ENCODE results near the gene VWA7. TPM values are rescaled to one million over a fixed set of nuclear protein-coding genes. Genes with fewer than 3 reads are reported as not detected.

The VWA7 gene
- total RNA-seq, 1 donor from 2014 or later: 5.9 TPM

- Mint-ChIP-seq H3K27me3 (ENCODE audit: low read depth) (no peaks in the 10 kb centered on the region), H3K4me3 (ENCODE audit: low read depth) (no peak overlapping the region), H3K27ac (no peak overlapping the region), H3K4me1 (ENCODE audit: low read depth) (peaks cover 2% of the 10 kb centered on the region), H3K9me3 (no peaks in the 10 kb centered on the region), H3K36me3 (ENCODE audit: low read depth) (peaks cover 28% of the 10 kb centered on the region)
- no peak for DNase-seq (ENCODE audit: low spot score)
- intact Hi-C loops (cut with micrococcal nuclease): no loop called here
Measured at GRCh38 chr6:31750411-31751022, 26.6 kb downstream of the VWA7 start.

- no peak for DNase-seq (ENCODE audit: low spot score)
- intact Hi-C loops (cut with micrococcal nuclease): no loop called here
- Mint-ChIP-seq H3K27ac (peak overlapping the region; percentile 14), H3K27me3 (ENCODE audit: low read depth) (no peaks in the 10 kb centered on the region), H3K9me3 (no peaks in the 10 kb centered on the region), H3K4me3 (ENCODE audit: low read depth) (no peak overlapping the region), H3K36me3 (ENCODE audit: low read depth) (peaks cover 34% of the 10 kb centered on the region), H3K4me1 (ENCODE audit: low read depth) (peaks cover 2% of the 10 kb centered on the region)
Measured at GRCh38 chr6:31749301-31750036, 27.7 kb downstream of the VWA7 start.

GRCh38 chr6:31744422-31744821 is 32.7 kb downstream of the VWA7 start:
- Mint-ChIP-seq H3K27me3 (ENCODE audit: low read depth) (no peaks in the 10 kb centered on the region), H3K27ac (no peak overlapping the region), H3K4me1 (ENCODE audit: low read depth) (peaks cover 22% of the 10 kb centered on the region), H3K36me3 (ENCODE audit: low read depth) (peaks cover 53% of the 10 kb centered on the region), H3K4me3 (ENCODE audit: low read depth) (no peak overlapping the region), H3K9me3 (no peaks in the 10 kb centered on the region)
- intact Hi-C loops (cut with micrococcal nuclease): no loop called here
- DNase-seq (ENCODE audit: low spot score): no peak

GRCh38 chr6:31742894-31743293 is 34.2 kb downstream of the VWA7 start:
- H3K27ac Mint-ChIP-seq: peak overlapping the region; percentile 21
- H3K9me3 Mint-ChIP-seq: no peaks in the 10 kb centered on the region
- peaks cover 36% of the 10 kb centered on the region for H3K4me1 Mint-ChIP-seq (ENCODE audit: low read depth)
- H3K4me3 Mint-ChIP-seq (ENCODE audit: low read depth): no peak overlapping the region
- H3K27me3 Mint-ChIP-seq (ENCODE audit: low read depth): no peaks in the 10 kb centered on the region
- no peak for DNase-seq (ENCODE audit: low spot score)
- intact Hi-C loops (cut with micrococcal nuclease): no loop called here
- peaks cover 46% of the 10 kb centered on the region for H3K36me3 Mint-ChIP-seq (ENCODE audit: low read depth)

GRCh38 chr6:31741815-31742214 is 35.3 kb downstream of the VWA7 start:
- Mint-ChIP-seq H3K4me1 (ENCODE audit: low read depth) (peaks cover 45% of the 10 kb centered on the region), H3K27ac (no peak overlapping the region), H3K36me3 (ENCODE audit: low read depth) (peaks cover 38% of the 10 kb centered on the region), H3K4me3 (ENCODE audit: low read depth) (peak overlapping the region; percentile 65), H3K27me3 (ENCODE audit: low read depth) (no peaks in the 10 kb centered on the region), H3K9me3 (no peaks in the 10 kb centered on the region)
- intact Hi-C loops (cut with micrococcal nuclease): no loop called here
- DNase-seq (ENCODE audit: low spot score): no peak

GRCh38 chr6:31740397-31741223 is 36.5 kb downstream of the VWA7 start:
- intact Hi-C loops (cut with micrococcal nuclease): no loop called here

GRCh38 chr6:31739639-31740396 is 37.3 kb downstream of the VWA7 start, which contains the start of gene MSH5:
MSH5 (plus strand) TSS chr6:31740005; CDS start chr6:31740467, 462 bp downstream.
- intact Hi-C loops (cut with micrococcal nuclease): loop anchor here (1.0 to 2.0 kb wide), 5 partner anchors 37 to 193 kb away; partner anchors contain the start of genes LY6G5C, NFKBIL1, PRRC2A and VARS1
- no peaks in the 10 kb centered on the region for H3K9me3 Mint-ChIP-seq
- H3K4me3 Mint-ChIP-seq (ENCODE audit: low read depth): peak within 1 kb of the TSS; percentile 95
- peaks cover 49% of the 10 kb centered on the region for H3K4me1 Mint-ChIP-seq (ENCODE audit: low read depth)
- peaks cover 46% of the 10 kb centered on the region for H3K36me3 Mint-ChIP-seq (ENCODE audit: low read depth)
- no peaks in the 10 kb centered on the region for H3K27me3 Mint-ChIP-seq (ENCODE audit: low read depth)
- H3K27ac Mint-ChIP-seq: peak within 1 kb of the TSS; percentile 90
- peak; percentile 97 for DNase-seq (ENCODE audit: low spot score)

More at GRCh38 chr6:31740397-31741223, 36.5 kb downstream of the VWA7 start:
- H3K4me3 Mint-ChIP-seq (ENCODE audit: low read depth): peak overlapping the region; percentile 95
- H3K4me1 Mint-ChIP-seq (ENCODE audit: low read depth): peaks cover 49% of the 10 kb centered on the region
- DNase-seq (ENCODE audit: low spot score): no peak
- no peaks in the 10 kb centered on the region for H3K9me3 Mint-ChIP-seq
- H3K36me3 Mint-ChIP-seq (ENCODE audit: low read depth): peaks cover 45% of the 10 kb centered on the region
- peak overlapping the region; percentile 90 for H3K27ac Mint-ChIP-seq
- H3K27me3 Mint-ChIP-seq (ENCODE audit: low read depth): no peaks in the 10 kb centered on the region

GRCh38 chr6:31737991-31738979 is 38.8 kb downstream of the VWA7 start:
- H3K9me3 Mint-ChIP-seq: no peaks in the 10 kb centered on the region
- peaks cover 58% of the 10 kb centered on the region for H3K4me1 Mint-ChIP-seq (ENCODE audit: low read depth)
- intact Hi-C loops (cut with micrococcal nuclease): loop anchor here (1.0 to 2.0 kb wide), 8 partner anchors 8 to 117 kb away; partner anchors contain the start of genes LSM2, LY6G5C, PRRC2A and VARS1
- DNase-seq (ENCODE audit: low spot score): peak; percentile 67
- peaks cover 58% of the 10 kb centered on the region for H3K36me3 Mint-ChIP-seq (ENCODE audit: low read depth)
- H3K27me3 Mint-ChIP-seq (ENCODE audit: low read depth): no peaks in the 10 kb centered on the region
- peak overlapping the region; percentile 91 for H3K27ac Mint-ChIP-seq
- H3K4me3 Mint-ChIP-seq (ENCODE audit: low read depth): peak overlapping the region; percentile 93

- peak; percentile 26 for DNase-seq (ENCODE audit: low spot score)
- H3K36me3 Mint-ChIP-seq (ENCODE audit: low read depth): peaks cover 58% of the 10 kb centered on the region
- H3K27ac Mint-ChIP-seq: peak overlapping the region; percentile 91
- no peaks in the 10 kb centered on the region for H3K9me3 Mint-ChIP-seq
- no peaks in the 10 kb centered on the region for H3K27me3 Mint-ChIP-seq (ENCODE audit: low read depth)
- peak overlapping the region; percentile 93 for H3K4me3 Mint-ChIP-seq (ENCODE audit: low read depth)
- peaks cover 56% of the 10 kb centered on the region for H3K4me1 Mint-ChIP-seq (ENCODE audit: low read depth)
- intact Hi-C loops (cut with micrococcal nuclease): loop anchor here (1.0 kb wide), 1 partner anchor 72 kb away; no protein-coding TSS in a partner anchor
Measured at GRCh38 chr6:31737315-31737990, 39.7 kb downstream of the VWA7 start.

- peaks cover 60% of the 10 kb centered on the region for H3K36me3 Mint-ChIP-seq (ENCODE audit: low read depth)
- peaks cover 55% of the 10 kb centered on the region for H3K4me1 Mint-ChIP-seq (ENCODE audit: low read depth)
- no peaks in the 10 kb centered on the region for H3K9me3 Mint-ChIP-seq
- peak overlapping the region; percentile 93 for H3K4me3 Mint-ChIP-seq (ENCODE audit: low read depth)
- no peaks in the 10 kb centered on the region for H3K27me3 Mint-ChIP-seq (ENCODE audit: low read depth)
- DNase-seq (ENCODE audit: low spot score): no peak
- peak overlapping the region; percentile 91 for H3K27ac Mint-ChIP-seq
- intact Hi-C loops (cut with micrococcal nuclease): loop anchor here (1.0 kb wide), 1 partner anchor 72 kb away; no protein-coding TSS in a partner anchor
Measured at GRCh38 chr6:31736768-31737314, 40.3 kb downstream of the VWA7 start.
